HG03108 (cell line): ENCODE data around the gene IFNGR2.
"Not testable (repeated sequence)": the region's sequence is repeated elsewhere in the genome, so short reads cannot be mapped to it uniquely, and the experiment has no call there.

Source experiments
- ATAC-seq: cut with Tn5 transposase; IDR thresholded peaks from one replicate; pipeline ENCODE4 v1.9.1; 2021; ENCODE audit warnings: moderate library complexity; ENCODE audit not compliant: unreplicated experiment

The IFNGR2 gene

DNA sequence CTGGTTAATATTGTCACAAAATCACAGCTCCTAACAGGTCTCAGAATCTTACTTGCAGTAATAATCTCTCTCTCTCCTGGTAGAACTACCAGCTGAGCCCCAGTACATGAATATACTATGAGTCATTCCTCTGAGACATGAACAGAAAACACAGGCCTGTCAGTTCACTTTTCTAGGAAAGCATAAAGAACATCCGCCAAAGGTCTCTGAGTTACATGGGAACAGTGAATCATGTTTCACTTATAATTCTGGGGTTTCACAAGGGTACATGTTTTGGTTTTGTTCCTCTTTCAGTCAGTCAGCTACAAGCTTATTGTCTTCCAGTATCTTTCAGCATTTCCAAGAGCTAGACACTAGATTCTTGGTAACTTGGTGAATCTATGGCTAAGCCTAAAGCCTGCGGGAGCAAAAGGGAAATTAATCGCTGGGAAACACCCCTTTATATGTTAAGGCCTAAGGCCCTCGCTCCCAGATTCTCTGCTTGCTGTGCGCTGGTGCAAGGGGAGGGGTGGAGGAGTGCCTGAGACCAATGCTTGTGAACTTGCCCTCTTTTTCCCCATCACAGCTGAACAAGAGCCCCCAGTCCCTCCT, 31.7 kb downstream of the IFNGR2 start:
- ATAC-seq, result peak; percentile 83

DNA sequence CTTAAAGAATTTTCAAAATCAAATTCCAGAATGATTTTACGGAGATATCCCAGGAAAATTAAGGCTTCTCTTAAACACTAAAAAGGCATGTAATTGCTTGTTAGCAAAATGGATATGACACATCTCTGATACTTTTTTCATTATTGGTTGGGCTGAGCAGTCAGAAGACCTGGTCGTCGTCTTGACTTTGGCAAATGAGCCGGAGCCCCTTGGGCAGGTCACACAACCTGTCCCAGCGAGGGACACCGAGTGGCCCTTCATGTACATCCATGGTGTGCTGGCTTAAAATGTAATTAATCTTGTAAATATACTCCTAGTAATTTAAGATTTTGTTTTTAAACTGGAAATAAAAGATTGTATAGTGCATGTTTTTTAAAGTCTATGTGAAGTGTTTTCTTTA, 33.9 kb downstream of the IFNGR2 start:
- ATAC-seq, result no peak

DNA sequence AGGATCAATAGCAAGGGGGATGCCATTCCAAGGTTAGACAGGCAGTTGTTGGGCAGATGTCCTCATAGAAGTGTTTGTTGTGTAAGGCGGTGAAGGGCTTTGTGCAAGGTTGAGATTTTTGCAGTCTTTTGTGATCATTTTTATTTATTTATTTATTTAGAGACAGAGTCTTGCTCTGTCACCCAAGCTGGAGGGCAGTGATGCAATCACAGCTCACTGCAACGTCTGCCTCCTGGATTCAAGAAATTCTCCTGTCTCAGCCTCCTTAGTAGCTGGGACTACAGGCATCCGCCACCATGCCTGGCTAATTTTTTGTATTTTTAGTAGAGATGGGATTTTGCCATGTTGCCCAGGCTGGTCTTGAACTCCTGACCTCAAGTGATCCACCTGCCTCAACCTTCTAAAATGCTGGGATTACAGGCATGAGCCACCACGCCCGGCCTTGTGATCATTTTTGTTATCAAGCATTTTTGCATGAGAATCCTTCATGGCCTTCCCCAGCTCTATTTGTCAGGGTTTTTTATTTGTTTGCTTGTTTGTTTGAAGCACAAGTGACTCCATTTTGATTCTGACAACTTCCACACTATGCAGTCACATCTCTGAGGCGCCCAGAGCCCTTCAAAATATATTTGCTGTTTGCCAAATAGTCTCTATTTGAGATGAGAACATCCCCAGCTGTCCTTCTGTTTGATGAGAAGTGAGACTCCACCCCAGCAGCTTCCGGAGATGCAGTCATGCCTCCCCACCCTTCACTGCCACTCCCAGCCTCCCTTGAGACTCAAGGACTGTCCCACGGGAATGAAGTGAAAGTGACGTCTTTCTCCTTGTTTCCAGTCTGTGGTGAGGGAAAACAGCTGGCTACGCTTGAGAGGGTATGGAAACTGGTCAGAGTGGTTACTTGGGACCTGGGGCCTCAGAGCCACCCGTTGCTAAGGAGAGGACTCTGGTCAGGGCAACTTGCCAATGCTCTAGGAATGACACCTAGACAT, 38.6 kb downstream of the IFNGR2 start:
- ATAC-seq, result peak; percentile 66

DNA sequence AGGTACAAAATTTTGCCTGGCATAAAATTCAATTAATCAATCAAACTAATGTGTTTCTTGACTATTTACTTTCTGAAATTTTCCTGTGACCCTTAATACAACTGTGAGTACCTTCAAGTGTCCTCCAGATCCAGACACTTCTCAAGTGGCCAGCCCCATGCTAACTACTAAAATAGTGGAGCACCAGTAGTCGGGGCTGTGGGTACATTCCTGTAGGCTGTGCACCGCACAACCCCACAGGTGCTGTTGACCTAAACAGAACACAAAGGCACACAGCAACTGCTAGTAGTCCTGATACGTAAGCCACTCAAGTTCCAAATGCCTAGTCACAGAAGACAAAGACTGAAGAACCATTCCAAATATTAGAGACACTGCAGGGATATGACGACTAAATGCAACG, 40.0 kb downstream of the IFNGR2 start:
- no peak for ATAC-seq

DNA sequence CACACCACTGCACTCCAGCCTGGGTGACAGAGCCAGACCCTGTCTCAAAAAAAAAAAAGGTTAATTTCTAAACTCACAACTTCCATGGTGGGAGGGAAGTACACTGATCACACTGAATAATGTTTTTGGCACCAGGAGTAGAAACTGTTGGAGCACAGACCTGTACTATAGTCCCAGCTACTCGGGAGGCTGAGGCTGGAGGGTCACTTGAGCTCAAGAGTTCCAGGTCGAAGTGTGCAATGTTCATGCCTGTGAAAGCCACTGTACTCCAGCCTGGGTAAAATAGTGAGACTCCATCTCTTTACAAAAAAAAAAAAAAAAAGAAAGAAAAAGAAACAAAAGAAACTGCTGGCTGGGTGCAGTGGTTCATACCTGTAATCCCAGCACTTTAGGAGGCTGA, 41.3 kb downstream of the IFNGR2 start:
- no peak for ATAC-seq

DNA sequence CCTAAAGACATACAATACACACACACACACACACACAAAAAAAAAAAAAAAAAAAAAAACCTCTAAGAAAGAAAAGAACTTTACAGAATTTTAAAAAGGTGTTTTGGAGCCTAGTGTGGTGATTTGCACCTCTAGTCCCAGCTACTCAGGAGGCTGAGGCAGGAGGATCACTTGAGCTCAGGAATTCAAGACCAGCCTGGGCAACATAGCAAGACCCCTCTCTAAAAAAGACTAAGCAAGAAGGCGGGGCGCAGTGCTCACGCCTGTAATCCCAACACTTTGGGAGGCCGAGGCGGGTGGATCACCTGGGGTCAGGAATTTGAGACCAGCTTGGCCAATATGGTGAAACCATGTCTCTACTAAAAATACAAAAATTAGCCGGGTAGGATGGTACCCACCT, 43.4 kb downstream of the IFNGR2 start:
- ATAC-seq, result not testable (repeated sequence)

DNA sequence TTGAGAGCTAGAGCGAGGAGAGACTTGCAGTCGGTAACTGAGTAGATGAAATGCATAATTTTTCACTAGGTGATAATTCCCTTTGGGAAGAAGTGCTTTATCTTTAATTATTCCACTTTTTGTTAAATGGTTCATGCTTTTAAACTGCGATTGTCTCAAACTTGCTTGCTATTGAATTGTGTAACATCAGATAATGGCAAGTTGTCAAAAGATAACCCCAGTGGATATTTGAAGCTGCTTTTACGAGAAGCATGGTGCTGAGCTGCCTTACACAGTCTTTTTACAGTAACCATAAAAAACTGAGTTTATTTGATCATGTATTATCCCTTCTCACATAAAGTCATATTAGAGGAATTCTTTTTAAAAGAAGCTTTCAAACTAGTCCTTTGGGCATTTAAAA, 46.4 kb downstream of the IFNGR2 start:
- no peak for ATAC-seq

DNA sequence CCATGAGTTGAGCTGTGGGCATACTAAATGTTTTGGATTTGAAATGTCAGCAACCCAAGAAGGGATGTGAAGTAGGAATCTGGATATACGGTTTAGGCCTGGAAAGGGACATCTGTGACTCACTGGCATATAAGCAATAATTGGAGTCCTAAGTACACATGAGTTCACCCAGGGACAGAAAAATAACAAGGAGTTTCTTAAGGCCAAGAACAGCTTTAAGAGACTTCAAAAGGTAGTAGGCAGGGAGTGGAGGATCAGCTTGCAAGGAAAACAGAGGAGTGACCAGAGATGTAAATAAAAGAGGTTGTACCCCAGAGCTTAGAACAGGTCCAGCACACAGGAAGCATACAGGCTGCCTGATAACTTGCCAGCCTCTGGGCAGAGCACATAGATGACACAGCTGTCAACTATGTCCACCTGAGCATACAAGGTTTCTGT, 48.4 kb downstream of the IFNGR2 start:
- ATAC-seq, result no peak

DNA sequence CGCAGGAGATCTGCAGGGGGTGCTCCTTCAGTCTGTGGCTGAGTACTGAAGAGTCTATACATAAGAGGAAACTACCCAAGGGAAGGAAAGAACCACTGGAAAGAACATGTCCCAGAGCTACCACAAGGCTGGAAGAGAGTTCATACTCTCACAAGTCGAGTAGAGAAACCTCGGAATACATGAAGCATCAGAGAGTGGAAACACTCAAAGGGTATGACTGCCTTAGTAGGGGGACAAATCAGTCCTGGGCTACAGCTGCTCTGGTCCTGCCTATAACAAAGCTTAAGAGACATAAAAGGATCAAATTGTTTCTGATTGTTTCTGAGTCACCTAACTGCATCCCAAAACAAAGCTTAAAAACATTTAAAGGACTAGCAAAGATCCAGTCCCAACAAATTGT, 49.1 kb downstream of the IFNGR2 start:
- ATAC-seq, result no peak

DNA sequence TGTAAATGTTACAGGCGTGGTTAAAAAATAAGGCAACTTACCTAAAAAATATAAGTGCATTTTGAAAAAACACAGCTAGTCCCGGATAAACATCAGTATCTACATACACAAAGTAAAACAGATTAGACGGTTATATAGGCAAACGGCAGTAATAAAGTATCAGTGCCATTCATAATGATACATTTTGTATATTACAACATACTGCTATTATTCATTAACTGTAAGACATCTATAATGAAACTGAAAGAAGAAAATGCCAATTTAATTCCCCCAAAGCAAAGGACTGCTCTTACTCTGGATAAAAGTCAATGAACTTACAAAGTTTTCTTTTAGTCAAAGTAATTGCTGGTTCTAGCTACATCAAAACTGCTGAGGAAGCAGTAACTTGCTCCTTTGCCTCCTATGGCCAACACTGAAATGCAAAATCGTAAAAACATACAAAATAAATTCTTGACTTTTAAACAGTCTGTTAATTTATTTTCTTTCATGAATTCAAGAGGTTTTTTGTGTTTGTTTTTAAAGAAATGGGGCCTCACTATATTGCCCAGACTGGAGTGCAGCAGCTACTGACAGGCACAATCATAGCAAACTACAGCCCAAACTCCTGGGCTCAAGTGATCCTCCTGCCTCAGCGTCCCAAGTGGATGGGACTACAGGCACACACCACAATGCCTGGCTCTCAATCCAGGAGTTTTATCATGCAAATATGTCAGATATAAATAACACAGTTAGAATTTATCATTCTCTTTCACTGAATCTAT, 52.7 kb downstream of the IFNGR2 start:
- no peak for ATAC-seq

DNA sequence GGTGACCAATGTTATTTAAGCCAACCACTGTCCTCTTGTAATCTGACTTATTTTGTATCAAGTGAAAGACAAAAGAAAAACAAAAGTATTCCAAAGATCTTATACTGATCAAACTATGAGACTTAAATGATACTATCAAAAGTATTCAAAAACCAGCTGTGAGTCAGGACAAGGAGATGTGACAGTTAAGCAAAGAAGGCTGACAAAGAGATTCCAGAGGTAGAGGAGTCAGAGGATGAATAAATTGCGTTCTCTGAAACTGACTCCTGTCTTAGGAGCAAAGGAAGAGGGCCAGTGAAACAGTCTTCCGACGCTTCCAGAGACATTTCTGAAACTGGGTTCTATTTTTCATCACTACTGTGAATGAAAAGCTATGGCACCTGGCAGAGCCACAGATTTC, 55.6 kb downstream of the IFNGR2 start:
- ATAC-seq, result no peak

DNA sequence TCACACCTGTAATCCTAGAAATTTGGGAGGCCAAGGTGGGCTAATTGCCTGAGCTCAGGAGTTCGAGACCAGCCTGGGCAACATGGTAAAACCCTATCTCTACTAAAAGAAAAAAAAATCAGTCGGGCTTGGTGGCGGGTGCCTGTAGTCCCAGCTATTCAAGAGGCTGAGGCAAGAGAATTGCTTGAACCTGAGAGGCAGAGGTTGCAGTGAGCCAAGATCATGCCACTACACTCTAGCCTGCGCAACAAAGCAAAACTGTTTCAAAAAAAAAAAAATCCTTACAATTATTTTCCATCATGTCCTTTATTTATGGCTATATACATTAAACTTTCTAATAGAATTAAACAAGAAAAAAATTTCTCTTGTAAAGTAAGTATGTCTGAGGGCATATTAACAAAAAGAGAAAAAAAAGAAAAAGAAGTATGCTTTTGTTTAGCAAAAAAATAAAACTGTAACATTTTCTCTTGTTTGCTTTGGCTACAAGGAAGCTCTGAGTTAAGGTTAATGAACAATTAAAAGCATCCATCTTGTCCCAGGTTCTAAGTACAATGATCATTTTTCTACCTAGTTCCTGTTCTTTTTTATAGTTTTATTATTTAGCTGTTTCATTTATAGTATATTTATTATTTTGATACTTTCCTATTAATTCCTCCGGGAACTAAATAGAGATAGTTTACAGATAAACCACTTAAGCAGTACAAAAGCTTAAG, 58.5 kb downstream of the IFNGR2 start:
- no peak for ATAC-seq

DNA sequence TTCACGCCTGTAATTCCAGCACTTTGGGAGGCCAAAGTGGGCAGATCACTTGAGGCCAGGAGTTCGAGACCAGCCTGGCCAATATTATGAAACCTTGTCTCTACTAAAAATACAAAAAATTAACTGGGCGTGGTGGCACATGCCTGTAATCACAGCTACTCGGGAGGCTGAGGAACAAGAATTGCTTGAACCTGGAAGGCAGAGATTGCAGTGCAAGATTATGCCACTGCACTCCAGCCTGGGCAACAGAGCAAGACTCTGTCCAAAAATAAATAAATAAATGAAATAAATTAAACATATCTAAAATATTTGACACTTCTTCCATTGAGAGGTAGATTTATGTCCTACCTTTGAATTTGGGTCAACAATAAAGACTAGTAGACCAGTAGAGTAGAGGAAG, 66.0 kb downstream of the IFNGR2 start:
- ATAC-seq, result not testable (repeated sequence)

DNA sequence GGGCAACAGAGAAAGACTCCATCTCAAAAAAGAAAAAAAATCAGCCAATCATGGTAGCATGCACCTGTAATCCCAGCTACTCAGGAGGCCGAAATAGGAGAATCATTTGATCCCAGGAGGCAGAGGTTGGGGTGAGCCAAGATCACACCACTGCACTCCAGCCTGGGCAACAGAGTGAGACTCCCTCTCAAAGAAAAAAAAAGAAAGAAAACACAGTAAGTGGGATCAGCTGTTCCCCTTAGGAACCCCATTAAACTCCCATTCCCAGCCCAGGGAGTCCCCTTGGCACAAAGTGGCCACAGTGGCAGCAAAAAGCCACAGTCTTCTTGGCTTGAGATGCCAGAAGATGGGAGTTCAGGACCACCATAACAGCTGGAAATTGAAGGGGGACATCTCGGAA, 67.5 kb downstream of the IFNGR2 start:
- ATAC-seq, result no peak

DNA sequence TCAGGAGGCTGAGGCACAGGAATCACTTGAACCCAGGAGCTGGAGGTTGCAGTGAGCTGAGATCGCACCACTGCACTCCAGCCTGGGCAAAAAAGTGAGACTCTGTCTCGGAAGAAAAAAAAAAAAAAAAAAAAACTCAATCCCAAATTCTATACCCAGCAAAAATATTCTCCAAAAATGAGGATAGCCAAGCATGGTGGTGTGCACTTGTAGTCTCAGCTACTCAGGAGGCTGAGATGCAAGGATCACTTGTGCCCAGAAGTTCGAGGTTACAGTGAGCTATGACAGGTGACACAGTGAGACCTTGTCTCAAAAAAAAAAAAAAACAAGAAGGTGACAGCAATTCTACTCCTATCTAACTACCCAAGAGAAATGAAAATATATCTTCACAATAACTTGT, 70.1 kb downstream of the IFNGR2 start:
- ATAC-seq, result no peak

DNA sequence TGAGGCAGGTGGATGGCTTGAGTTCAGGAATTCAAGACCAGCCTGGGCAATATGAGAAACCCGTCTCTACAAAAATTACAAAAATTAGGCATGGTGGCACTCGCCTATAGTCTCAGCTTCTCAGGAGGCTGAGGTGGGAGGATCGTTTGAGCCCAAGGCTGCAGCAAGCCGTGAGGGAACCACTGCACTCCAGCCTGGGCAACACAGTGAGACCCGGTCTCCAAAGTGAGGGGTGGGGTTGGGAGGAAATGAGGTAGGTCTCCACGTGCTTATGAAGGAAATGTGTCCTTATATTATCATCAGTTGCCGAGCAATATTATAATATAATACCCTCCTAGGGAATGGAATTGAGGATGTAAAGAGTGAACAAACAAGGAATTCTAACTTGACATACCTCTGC, 73.9 kb downstream of the IFNGR2 start:
- no peak for ATAC-seq

DNA sequence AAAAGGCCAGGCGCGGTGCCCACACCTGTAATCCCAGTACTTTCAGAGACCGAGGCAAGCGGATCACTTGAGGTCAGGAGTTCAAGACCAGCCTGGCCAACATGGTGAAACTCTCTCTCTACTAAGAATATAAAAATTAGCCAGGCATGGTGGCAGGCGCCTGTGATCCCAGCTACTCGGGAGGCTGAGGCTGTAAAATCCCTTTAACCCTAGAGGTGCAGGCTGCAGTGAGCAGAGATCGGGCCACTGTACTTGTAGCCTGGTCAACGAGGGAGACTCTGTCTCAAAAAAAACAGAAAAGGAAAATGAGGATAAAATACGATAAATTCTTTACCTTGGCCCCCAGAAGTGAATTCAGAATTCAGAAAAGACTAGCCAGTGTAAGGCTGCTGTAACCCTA, 75.0 kb downstream of the IFNGR2 start:
- no peak for ATAC-seq

DNA sequence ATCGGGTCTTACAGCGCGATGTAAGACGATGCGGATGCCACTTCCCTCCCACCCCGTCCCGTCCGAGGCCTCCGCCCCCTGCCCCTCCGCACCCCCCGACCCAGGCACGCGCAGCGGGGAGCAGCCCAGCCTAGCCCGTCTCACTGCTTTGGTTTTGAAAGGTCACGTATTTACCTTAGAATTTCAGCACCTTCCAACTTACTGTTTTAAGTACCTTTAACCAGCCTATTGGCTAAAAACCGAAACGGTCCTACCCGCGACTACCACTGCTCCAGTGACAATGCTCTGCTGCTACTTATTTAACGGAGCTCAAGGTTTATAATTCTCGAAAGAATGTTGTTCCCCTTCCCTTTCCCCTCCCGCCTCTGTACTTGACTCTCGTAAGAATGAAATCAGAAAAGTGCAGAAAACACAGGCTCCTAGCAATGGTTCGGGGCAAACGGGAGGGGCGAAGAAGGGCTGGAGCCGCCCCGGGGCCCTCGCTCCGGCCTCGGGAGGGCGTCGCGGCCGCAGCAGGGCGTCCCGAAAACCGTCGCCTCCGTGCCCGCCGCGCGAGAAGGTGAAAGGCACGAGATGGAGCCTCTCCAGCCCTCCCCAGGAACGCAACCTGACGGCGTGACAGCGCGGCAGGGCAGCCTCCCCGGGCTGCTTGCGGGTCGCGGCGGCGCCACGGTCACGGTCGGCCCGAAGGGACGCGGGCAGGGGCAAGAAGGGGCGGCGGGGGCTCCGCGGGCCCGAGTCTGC, 75.9 kb downstream of the IFNGR2 start:
- no peak for ATAC-seq

DNA sequence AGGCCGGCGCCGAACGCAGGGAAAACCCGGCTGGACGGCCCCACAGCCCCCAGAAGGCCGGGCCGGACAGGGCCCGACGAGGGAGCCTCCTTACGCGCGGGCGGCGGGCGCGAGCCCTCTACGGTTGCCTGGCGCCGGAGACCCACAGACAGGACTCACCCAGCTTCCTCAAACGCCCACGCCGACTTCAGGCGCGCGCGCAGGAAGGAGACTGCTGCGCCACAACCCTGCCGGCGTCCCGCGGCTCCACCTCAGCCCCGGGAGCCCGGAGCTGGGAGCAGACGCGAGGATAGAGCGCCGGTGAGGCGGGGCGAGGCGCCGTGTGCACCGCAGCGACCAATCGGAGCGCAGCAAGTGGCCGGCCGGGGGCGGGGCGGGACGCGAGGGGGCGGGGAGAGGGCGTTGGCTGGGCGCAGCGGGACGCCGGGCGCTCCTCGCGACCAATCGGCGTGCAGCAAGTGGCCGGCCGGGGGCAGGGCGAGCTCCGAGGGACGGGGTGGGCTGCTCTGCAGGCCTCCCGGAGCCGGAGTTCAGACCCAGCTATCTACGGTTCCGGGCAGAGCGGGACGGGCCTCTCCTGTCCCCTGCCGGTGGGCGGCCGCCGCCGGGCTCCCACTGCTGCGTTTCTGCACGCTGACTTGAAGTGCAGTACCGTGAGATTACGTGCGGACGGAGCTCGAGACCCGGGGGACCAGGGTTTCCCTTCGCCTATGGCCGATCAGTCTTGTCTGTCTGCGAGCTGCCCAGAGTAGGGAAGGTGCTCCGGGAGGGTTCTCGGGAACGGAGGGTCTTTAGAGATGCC, 76.7 kb downstream of the IFNGR2 start, which contains the start of gene TMEM50B:
TMEM50B (minus strand) TSS at position 296 of the 802 bp plus-strand sequence. CDS start 11,089 bp downstream, outside the sequence.
- peak; percentile 88 for ATAC-seq
